H1 (cell line): ENCODE results near the gene ZNRF2. TPM values are rescaled to one million over a fixed set of nuclear protein-coding genes. Genes with fewer than 3 reads are reported as not detected.

Experiments used
- CTCF ChIA-PET: fragments of 300-600 bp; sonication (Branson Sonifier 250); formaldehyde crosslinking; loops from one replicate; lab custom pipeline; 2021; ENCODE audit not compliant: partially characterized antibody; lab: Charles Lee
- POLR2A ChIA-PET: fragments of 300-600 bp; sonication (Branson Sonifier 250); formaldehyde crosslinking; loops from one replicate; lab custom pipeline; 2021; ENCODE audit warnings: inconsistent platforms; ENCODE audit not compliant: partially characterized antibody; lab: Charles Lee
- DNase-seq, 2 experiments: peaks; one replicate each; pipeline versions ENCODE4 v3.0.0 to v3.0.0-alpha.2; 2010 to 2022; ENCODE audit warnings: low spot score in 2 of 2, low read depth in 1 of 2, mixed read lengths in 1 of 2
- FAIRE-seq: peaks from 2 replicates; lab custom pipeline; 2011; peaks lifted over from hg19 to GRCh38; lab: Jason Lieb, UNC
- H2AFZ ChIP-seq: 2 replicates; pipeline ENCODE4 v1.8.1; 2012; ENCODE audit warnings: low read length, inconsistent platforms
- H2AK5ac ChIP-seq: 2 replicates; pipeline ENCODE4 v1.6.1; 2013; ENCODE audit warnings: low read depth, low read length
- H2BK120ac ChIP-seq: replicated peaks from 2 replicates; pipeline ENCODE3; 2013; ENCODE audit warnings: low read depth, low read length, inconsistent platforms
- H2BK12ac ChIP-seq: 2 replicates; pipeline ENCODE4 v1.6.1; 2013; ENCODE audit warnings: low read depth, low read length
- H2BK15ac ChIP-seq: 2 replicates; pipeline ENCODE4 v1.6.1; 2013; ENCODE audit warnings: low read length
- H2BK20ac ChIP-seq: 2 replicates; pipeline ENCODE4 v1.6.1; 2013; ENCODE audit warnings: low read length
- H2BK5ac ChIP-seq: 2 replicates; pipeline ENCODE4 v1.6.1; 2013; ENCODE audit warnings: low read depth, low read length
- H3K14ac ChIP-seq: 2 replicates; pipeline ENCODE4 v1.6.1; 2013; ENCODE audit warnings: inconsistent platforms; ENCODE audit not compliant: insufficient read length
- H3K18ac ChIP-seq: 2 replicates; pipeline ENCODE4 v1.6.1; 2013; ENCODE audit warnings: low read length; ENCODE audit errors: extremely low read depth
- H3K23ac ChIP-seq: 2 replicates; pipeline ENCODE4 v1.6.1; 2013; ENCODE audit warnings: inconsistent platforms; ENCODE audit not compliant: insufficient read length
- H3K23me2 ChIP-seq: 2 replicates; pipeline ENCODE4 v1.6.1; 2013; ENCODE audit warnings: low read depth, low read length
- H3K27ac ChIP-seq: 2 replicates; pipeline ENCODE4 v1.6.1; 2011; ENCODE audit warnings: low read depth, low read length, inconsistent platforms
- H3K27me3 ChIP-seq, 4 experiments: replicated peaks in 1 of 4; 1 replicate in 1 of 4; 2 replicates in 3 of 4; pipeline versions ENCODE4 v1.6.1 to v1.8.1; 2011 to 2013; ENCODE audit warnings: low read length in 3 of 4, mild to moderate bottlenecking in 3 of 4, inconsistent platforms in 2 of 4, mixed read lengths in 2 of 4, moderate library complexity in 1 of 4; ENCODE audit not compliant: control insufficient read depth in 3 of 4, insufficient read depth in 3 of 4; ENCODE audit errors: extremely low read depth in 1 of 4
- H3K36me3 ChIP-seq, 4 experiments: 2 replicates each; pipeline versions ENCODE4 v1.6.1 to v1.8.1; 2011 to 2013; ENCODE audit warnings: mild to moderate bottlenecking in 4 of 4, low read length in 3 of 4, moderate library complexity in 2 of 4, control low read depth in 1 of 4, inconsistent platforms in 1 of 4; ENCODE audit not compliant: insufficient read depth in 4 of 4, control insufficient read depth in 2 of 4
- H3K4ac ChIP-seq: replicated peaks from 2 replicates; pipeline ENCODE3; 2013; ENCODE audit warnings: low read length, low read depth, mixed read lengths, inconsistent platforms; ENCODE audit not compliant: insufficient read length
- H3K4me1 ChIP-seq, 4 experiments: replicated peaks in 1 of 4; 1 replicate in 1 of 4; 2 replicates in 3 of 4; pipeline versions ENCODE4 v1.6.1 to v1.8.1; 2011 to 2013; ENCODE audit warnings: low read length in 3 of 4, inconsistent platforms in 2 of 4, mixed read lengths in 1 of 4; ENCODE audit not compliant: insufficient read depth in 4 of 4, control insufficient read depth in 3 of 4
- H3K4me2 ChIP-seq, 2 experiments: 2 replicates each; pipeline versions ENCODE4 v1.6.1 to v1.8.1; 2011 to 2013; ENCODE audit warnings: low read depth in 2 of 2, low read length in 2 of 2, control low read depth in 1 of 2, inconsistent platforms in 1 of 2, mild to moderate bottlenecking in 1 of 2; ENCODE audit not compliant: insufficient read depth in 1 of 2
- H3K4me3 ChIP-seq, 4 experiments: fragments of 200-600, 300-600 bp in 1 of 4; sonication (generic), shearing (Covaris generic), sonication (Bioruptor Twin) in 1 of 4; 2 replicates each; pipeline versions ENCODE4 v1.5.1 to v1.8.1; 2011 to 2016; ENCODE audit warnings: low read length in 4 of 4, low read depth in 3 of 4, control low read depth in 2 of 4, inconsistent platforms in 2 of 4, mild to moderate bottlenecking in 2 of 4, mixed read lengths in 1 of 4, moderate library complexity in 1 of 4; ENCODE audit not compliant: insufficient read depth in 2 of 4; ENCODE audit errors: extremely low read depth in 1 of 4
- H3K56ac ChIP-seq: replicated peaks from 2 replicates; pipeline ENCODE3; 2013; ENCODE audit warnings: low read depth, mild to moderate bottlenecking, mixed read lengths, low read length, inconsistent platforms; ENCODE audit not compliant: insufficient read length
- H3K79me1 ChIP-seq: 2 replicates; pipeline ENCODE4 v1.6.1; 2013; ENCODE audit warnings: low read depth, low read length, control low read depth
- H3K79me2 ChIP-seq, 2 experiments: 2 replicates each; pipeline versions ENCODE4 v1.6.1 to v1.8.1; 2012 to 2013; ENCODE audit warnings: low read length in 2 of 2, mild to moderate bottlenecking in 2 of 2, inconsistent platforms in 1 of 2; ENCODE audit not compliant: insufficient read depth in 2 of 2, control insufficient read depth in 1 of 2
- H3K9ac ChIP-seq, 4 experiments: replicated peaks in 1 of 4; 1 replicate in 1 of 4; 2 replicates in 3 of 4; pipeline versions ENCODE4 v1.6.1 to v1.8.1; 2011 to 2013; ENCODE audit warnings: low read depth in 3 of 4, low read length in 3 of 4, control low read depth in 2 of 4, mild to moderate bottlenecking in 2 of 4, moderate library complexity in 2 of 4, inconsistent platforms in 1 of 4; ENCODE audit errors: extremely low read depth in 1 of 4
- H3K9me3 ChIP-seq, 2 experiments: 2 replicates each; pipeline versions ENCODE4 v1.6.1 to v1.8.1; 2012 to 2013; ENCODE audit warnings: mild to moderate bottlenecking in 2 of 2, moderate library complexity in 2 of 2, control low read depth in 1 of 2, inconsistent platforms in 1 of 2, low read depth in 1 of 2, low read length in 1 of 2, mixed read lengths in 1 of 2; ENCODE audit not compliant: insufficient read depth in 2 of 2
- H4K20me1 ChIP-seq, 2 experiments: replicated peaks in 1 of 2; 2 replicates each; pipeline versions ENCODE3 to v1.8.1; 2011 to 2013; ENCODE audit warnings: inconsistent platforms in 2 of 2, low read length in 2 of 2, mild to moderate bottlenecking in 1 of 2; ENCODE audit not compliant: insufficient read depth in 2 of 2, control insufficient read depth in 1 of 2
- H4K5ac ChIP-seq: 2 replicates; pipeline ENCODE4 v1.6.1; 2013; ENCODE audit warnings: low read length, low read depth, mixed read lengths, inconsistent platforms; ENCODE audit not compliant: insufficient read length
- H4K8ac ChIP-seq: 2 replicates; pipeline ENCODE4 v1.8.0; 2013; ENCODE audit warnings: mild to moderate bottlenecking, moderate library complexity, low read length, inconsistent platforms; ENCODE audit not compliant: insufficient read depth; ENCODE audit errors: extremely low read depth
- H4K91ac ChIP-seq: replicated peaks from 2 replicates; pipeline ENCODE3; 2013; ENCODE audit warnings: low read length, mixed read lengths, inconsistent platforms; ENCODE audit not compliant: insufficient read length
- CTCF ChIP-seq, 3 experiments: IDR thresholded peaks; 1 replicate in 2 of 3; 2 replicates in 1 of 3; pipeline versions ENCODE4 v1.5.1 to v1.6.1; 2011; ENCODE audit warnings: low read length in 3 of 3, mild to moderate bottlenecking in 3 of 3, inconsistent platforms in 2 of 3, low read depth in 1 of 3, moderate library complexity in 1 of 3; ENCODE audit not compliant: insufficient read depth in 1 of 3; ENCODE audit errors: control extremely low read depth in 1 of 3
- SAP30 ChIP-seq: fragments of 300-600 bp; sonication (generic); IDR thresholded peaks from 2 replicates; pipeline ENCODE4 v1.7.1; 2012; ENCODE audit warnings: low read length, moderate library complexity, mild to moderate bottlenecking, inconsistent platforms; ENCODE audit not compliant: insufficient read depth, insufficient replicate concordance
- SIN3A ChIP-seq, 2 experiments: IDR thresholded peaks in 1 of 2; conservative IDR thresholded peaks in 1 of 2; 2 replicates each; pipeline ENCODE4 v1.6.1; 2011 to 2012; ENCODE audit warnings: low read length in 2 of 2, improper control_type of control experiment in 1 of 2, low read depth in 1 of 2, mild to moderate bottlenecking in 1 of 2
- WGBS, 2 experiments: shearing (Covaris generic) in 1 of 2; methylation state at CpG; one replicate each; pipeline versions ENCODE4 v1.1.6 to v1.1.7; 2013 to 2015; ENCODE audit warnings: low lambda C conversion rate in 2 of 2, mixed read lengths in 2 of 2, inconsistent platforms in 1 of 2, low coverage in 1 of 2, missing lambda C conversion rate in 1 of 2; ENCODE audit not compliant: insufficient replicate concordance in 2 of 2, insufficient coverage in 1 of 2, insufficient read length in 1 of 2; ENCODE audit errors: extremely low coverage in 1 of 2, missing lambda C conversion rate in 1 of 2; 5-methylcytosine and 5-hydroxymethylcytosine counted together
- polyA plus RNA-seq, 7 experiments: library from polyadenylated mRNA; depleted of rRNA in 3 of 7; stranded (reverse) in 5 of 7; unstranded in 2 of 7; fragments of >200 nt in 5 of 7; fragments of 200-250 nt in 2 of 7; gene quantifications; 1 replicate in 5 of 7; 2 replicates in 1 of 7; 4 replicates in 1 of 7; pipeline versions ENCODE4 v1.2.1 to v1.2.3, GENCODE V29; 2011 to 2013; ENCODE audit warnings: missing spikeins in 2 of 7, mixed read lengths in 2 of 7
- total RNA-seq: library from RNA; stranded (reverse); fragmentation: NEBNext Ultra II Directional; extraction: Animal tissue kit (Norgen Biotek cat#: 25700); gene quantifications from 2 replicates; pipeline ENCODE4 v1.2.1, GENCODE V29; 2021

ZNRF2 gene
- total and polyA plus RNA-seq, 2 of the 8 experiments (the other 6 are each of a cell fraction or from before 2014, with no cell fraction given): 2.9 to 16.2 TPM

GRCh38 chr7:30313793-30314192, 29.4 kb downstream of the ZNRF2 start:
- Histone ChIP-seq H2AK5ac (no peak overlapping the region), H4K8ac (no peak overlapping the region), H4K5ac (no peak overlapping the region), H2BK12ac (no peak overlapping the region; the same call in 1 of the 2 replicates), H4K20me1 (peaks cover 0 to 3% of the 10 kb centered on the region in 2 experiments), H3K56ac (no peak overlapping the region), H3K27me3 (no peaks in the 10 kb centered on the region), H3K4me1 (peaks cover 0 to 10% (median 4%) of the 10 kb centered on the region in 4 experiments; a peak in 3 of 7 replicates), H3K79me2 (peaks cover 0 to 95% of the 10 kb centered on the region in 2 experiments; a peak in 3 of 4 replicates), H3K9ac (no peak overlapping the region), H3K4ac (no peak overlapping the region), H2BK20ac (no peak overlapping the region), H3K18ac (no peak overlapping the region), H3K4me2 (no peak overlapping the region), H2BK15ac (no peak overlapping the region), H3K79me1 (peaks cover 2% of the 10 kb centered on the region; the same call in 1 of the 2 replicates), H3K36me3 (no peaks in the 10 kb centered on the region), H3K23ac (no peak overlapping the region), H2BK5ac (no peak overlapping the region), H3K14ac (no peak overlapping the region), H2BK120ac (no peak overlapping the region), H3K27ac (no peak overlapping the region), H2AFZ (no peak overlapping the region), H3K9me3 (no peaks in the 10 kb centered on the region), H3K23me2 (no peaks in the 10 kb centered on the region), H3K4me3 (no peak overlapping the region), H4K91ac (no peak overlapping the region)
- FAIRE-seq (no peak), DNase-seq (no peak)
- 93% methylated on average over 5 of the region's 5 CpGs; no CpG with 5 or more reads in 1 of the 2 experiments for WGBS, 2 experiments
- TF ChIP-seq SAP30 (no peak), CTCF (IDR thresholded peaks at IDR 0.05; ENCODE audit: control extremely low read depth in 1 of 3, insufficient read depth in 1 of 3, low read depth in 1 of 3, low read length in 3 of 3) (no peak), SIN3A (conservative IDR thresholded peaks at IDR 0.05 in 1 of 2, IDR thresholded peaks at IDR 0.05 in 1 of 2; ENCODE audit: low read depth in 1 of 2, low read length in 2 of 2) (no peak)
- CTCF ChIA-PET: interaction anchor here (3.9 kb wide), 1 partner anchor 13 kb away, joined by 26 read pairs; no protein-coding TSS in a partner anchor
- POLR2A ChIA-PET: interaction anchor here (2.6 kb wide), 1 partner anchor 9 kb away, joined by 7 read pairs; no protein-coding TSS in a partner anchor
